ENCODE measurements around the gene MCRS1. TPM values are rescaled to one million over a fixed set of nuclear protein-coding genes. Genes with fewer than 3 reads are reported as not detected.

The MCRS1 gene
- total RNA-seq, 1 experiment from 2014 or later = 103 TPM

DNA sequence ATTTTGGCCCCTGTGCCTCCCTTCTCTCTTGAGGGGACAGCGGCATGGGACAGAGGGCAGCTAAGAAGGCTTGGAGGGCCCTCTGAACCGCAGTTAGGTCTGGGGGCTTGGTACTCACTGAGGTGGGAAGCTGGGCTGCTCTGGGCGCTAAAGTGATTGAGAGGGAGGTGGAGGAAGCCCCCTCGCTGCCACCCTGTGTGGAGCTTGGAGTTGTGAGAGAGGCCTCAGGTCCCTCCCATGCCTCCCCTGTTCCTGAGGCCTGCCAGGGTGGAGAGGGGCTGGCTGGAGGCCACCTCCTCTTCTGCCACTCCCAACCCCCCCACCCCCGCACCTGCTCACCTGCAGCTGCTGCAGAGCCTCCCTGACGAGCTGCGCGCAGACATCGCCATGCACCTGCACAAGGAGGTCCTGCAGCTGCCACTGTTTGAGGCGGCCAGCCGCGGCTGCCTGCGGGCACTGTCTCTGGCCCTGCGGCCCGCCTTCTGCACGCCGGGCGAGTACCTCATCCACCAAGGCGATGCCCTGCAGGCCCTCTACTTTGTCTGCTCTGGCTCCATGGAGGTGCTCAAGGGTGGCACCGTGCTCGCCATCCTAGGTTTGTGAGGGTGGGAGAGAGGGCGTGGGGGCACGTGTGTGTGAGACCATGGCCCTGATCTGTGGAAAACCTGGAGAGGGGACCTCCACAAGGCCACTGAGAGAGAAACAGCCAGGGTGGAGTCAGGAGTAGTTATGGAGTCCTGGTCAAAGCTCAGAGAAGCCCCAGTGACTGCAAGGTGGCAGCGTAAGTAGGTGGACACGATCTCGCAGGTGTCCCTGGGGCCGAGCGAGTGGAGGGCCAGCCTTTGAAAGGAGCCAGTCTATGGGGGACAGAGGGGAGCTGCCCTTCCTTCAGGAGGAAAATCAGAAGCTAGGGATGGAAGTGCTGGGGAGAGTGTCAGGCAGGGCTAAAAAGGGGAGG, 17.9 kb downstream of the MCRS1 start:
- Histone ChIP-seq H4K20me1 (ENCODE audit: control insufficient read depth, insufficient read depth, insufficient read length) (no peaks in the 10 kb centered on the region), H3T11ph (ENCODE audit: low read length) (no peak overlapping the region), H4K91ac (ENCODE audit: insufficient read length, low read depth, low read length) (no peak overlapping the region), H3K27me3 (ENCODE audit: insufficient read depth, low read length) (peaks cover 5% of the 10 kb centered on the region; the same call in 1 of the 2 replicates), H3K56ac (ENCODE audit: insufficient read length, low read depth, low read length) (no peak overlapping the region), H3K14ac (ENCODE audit: insufficient read depth, low read length) (no peak overlapping the region), H3K9ac (ENCODE audit: extremely low read depth, insufficient read length, low read length) (no peak overlapping the region), H4K5ac (ENCODE audit: insufficient read length, low read depth, low read length) (no peak overlapping the region), H2AFZ (ENCODE audit: low read length) (no peak overlapping the region), H3K23me2 (ENCODE audit: insufficient read length, low read depth, low read length, poor library complexity, severe bottlenecking) (peaks cover 7% of the 10 kb centered on the region), H3K18ac (ENCODE audit: insufficient read length, low read depth, low read length) (no peak overlapping the region), H3K9me3 (ENCODE audit: control insufficient read depth, low read depth, low read length) (no peaks in the 10 kb centered on the region), H3K4ac (ENCODE audit: low read depth, low read length) (no peak overlapping the region), H3K23ac (ENCODE audit: insufficient read length, low read depth, low read length) (no peak overlapping the region), H2BK12ac (ENCODE audit: insufficient read length, low read depth, low read length) (no peak overlapping the region), H2BK15ac (ENCODE audit: low read depth, low read length) (no peak overlapping the region), H2BK120ac (ENCODE audit: low read depth, low read length, poor library complexity, severe bottlenecking) (no peak overlapping the region), H3K4me2 (ENCODE audit: insufficient read depth, insufficient read length, low read length) (no peak overlapping the region), H3K4me1 (ENCODE audit: insufficient read depth, low read length) (no peaks in the 10 kb centered on the region), H4K8ac (replicated peaks; ENCODE audit: insufficient read length, low read depth, low read length) (no peak overlapping the region), H3K27ac (ENCODE audit: insufficient read length, low read depth, low read length) (no peak overlapping the region), H2BK5ac (ENCODE audit: insufficient read length, low read length) (no peak overlapping the region), H3K79me1 (ENCODE audit: insufficient read depth, low read depth, low read length, poor library complexity, severe bottlenecking) (no peaks in the 10 kb centered on the region), H3K79me2 (ENCODE audit: insufficient read depth, low read length) (no peaks in the 10 kb centered on the region), H2AK5ac (ENCODE audit: insufficient read length, low read length) (no peak overlapping the region), H2BK20ac (ENCODE audit: low read depth, low read length, poor library complexity, severe bottlenecking) (no peak overlapping the region)
- H3K4me3 Mint-ChIP-seq = no peak overlapping the region; a peak in 1 of 5 replicates
- H3K27ac Mint-ChIP-seq = peak overlapping the region in 1 of 3 experiments; percentile 11; a peak in 2 of 7 replicates
- TF ChIP-seq, protein P1, sequence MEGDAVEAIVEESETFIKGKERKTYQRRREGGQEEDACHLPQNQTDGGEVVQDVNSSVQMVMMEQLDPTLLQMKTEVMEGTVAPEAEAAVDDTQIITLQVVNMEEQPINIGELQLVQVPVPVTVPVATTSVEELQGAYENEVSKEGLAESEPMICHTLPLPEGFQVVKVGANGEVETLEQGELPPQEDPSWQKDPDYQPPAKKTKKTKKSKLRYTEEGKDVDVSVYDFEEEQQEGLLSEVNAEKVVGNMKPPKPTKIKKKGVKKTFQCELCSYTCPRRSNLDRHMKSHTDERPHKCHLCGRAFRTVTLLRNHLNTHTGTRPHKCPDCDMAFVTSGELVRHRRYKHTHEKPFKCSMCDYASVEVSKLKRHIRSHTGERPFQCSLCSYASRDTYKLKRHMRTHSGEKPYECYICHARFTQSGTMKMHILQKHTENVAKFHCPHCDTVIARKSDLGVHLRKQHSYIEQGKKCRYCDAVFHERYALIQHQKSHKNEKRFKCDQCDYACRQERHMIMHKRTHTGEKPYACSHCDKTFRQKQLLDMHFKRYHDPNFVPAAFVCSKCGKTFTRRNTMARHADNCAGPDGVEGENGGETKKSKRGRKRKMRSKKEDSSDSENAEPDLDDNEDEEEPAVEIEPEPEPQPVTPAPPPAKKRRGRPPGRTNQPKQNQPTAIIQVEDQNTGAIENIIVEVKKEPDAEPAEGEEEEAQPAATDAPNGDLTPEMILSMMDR (conservative IDR thresholded peaks at IDR 0.05) = no peak
- no CpG with 5 or more reads among the region's 28 CpGs for WGBS (ENCODE audit: extremely low coverage, insufficient read length, low lambda C conversion rate)
- no peaks in the 10 kb centered on the region for H3K36me3 Mint-ChIP-seq (ENCODE audit: insufficient read depth in 1 of 3, low read depth in 3 of 3)
- no peaks in the 10 kb centered on the region for H3K9me3 Mint-ChIP-seq
- H3K4me1 Mint-ChIP-seq = peaks cover 2 to 24% of the 10 kb centered on the region in 2 experiments; a peak in 3 of 4 replicates
- peaks cover 71% of the 10 kb centered on the region for H3K27me3 Mint-ChIP-seq (ENCODE audit: low read depth)
- DNase-seq = no peak

Measured in H9 (cell line).